ENCODE measurements around the gene CCDC88B.

Gene CCDC88B

GRCh38 chr11:64349025-64349387, 9.0 kb downstream of the CCDC88B start:
- Histone ChIP-seq H3K4me2 (ENCODE audit: low read depth, low read length, poor library complexity, severe bottlenecking) (no peak overlapping the region), H4K20me1 (ENCODE audit: insufficient read depth, low read length, poor library complexity, severe bottlenecking) (no peaks in the 10 kb centered on the region), H3K4me3 (ENCODE audit: low read length, poor library complexity, severe bottlenecking) (no peak overlapping the region)

GRCh38 chr11:64349404-64349803, 9.4 kb downstream of the CCDC88B start:
- no peak overlapping the region for H3K4me3 ChIP-seq (ENCODE audit: low read length, poor library complexity, severe bottlenecking)
- no peak overlapping the region for H3K9ac ChIP-seq (ENCODE audit: low read depth, low read length, poor library complexity, severe bottlenecking)
- no peaks in the 10 kb centered on the region for H3K79me2 ChIP-seq (ENCODE audit: insufficient read depth, low read length)
- H3K9me3 ChIP-seq (ENCODE audit: insufficient read depth, low read depth, low read length) = no peaks in the 10 kb centered on the region
- H2AFZ ChIP-seq (ENCODE audit: low read length) = no peak overlapping the region
- H3K4me2 ChIP-seq (ENCODE audit: low read depth, low read length, poor library complexity, severe bottlenecking) = no peak overlapping the region
- no peaks in the 10 kb centered on the region for H3K9me2 ChIP-seq (replicated peaks; ENCODE audit: low read depth, low read length)
- H3F3A ChIP-seq (ENCODE audit: low read depth) = no peaks in the 10 kb centered on the region
- TF ChIP-seq, protein P1, sequence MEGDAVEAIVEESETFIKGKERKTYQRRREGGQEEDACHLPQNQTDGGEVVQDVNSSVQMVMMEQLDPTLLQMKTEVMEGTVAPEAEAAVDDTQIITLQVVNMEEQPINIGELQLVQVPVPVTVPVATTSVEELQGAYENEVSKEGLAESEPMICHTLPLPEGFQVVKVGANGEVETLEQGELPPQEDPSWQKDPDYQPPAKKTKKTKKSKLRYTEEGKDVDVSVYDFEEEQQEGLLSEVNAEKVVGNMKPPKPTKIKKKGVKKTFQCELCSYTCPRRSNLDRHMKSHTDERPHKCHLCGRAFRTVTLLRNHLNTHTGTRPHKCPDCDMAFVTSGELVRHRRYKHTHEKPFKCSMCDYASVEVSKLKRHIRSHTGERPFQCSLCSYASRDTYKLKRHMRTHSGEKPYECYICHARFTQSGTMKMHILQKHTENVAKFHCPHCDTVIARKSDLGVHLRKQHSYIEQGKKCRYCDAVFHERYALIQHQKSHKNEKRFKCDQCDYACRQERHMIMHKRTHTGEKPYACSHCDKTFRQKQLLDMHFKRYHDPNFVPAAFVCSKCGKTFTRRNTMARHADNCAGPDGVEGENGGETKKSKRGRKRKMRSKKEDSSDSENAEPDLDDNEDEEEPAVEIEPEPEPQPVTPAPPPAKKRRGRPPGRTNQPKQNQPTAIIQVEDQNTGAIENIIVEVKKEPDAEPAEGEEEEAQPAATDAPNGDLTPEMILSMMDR (conservative IDR thresholded peaks at IDR 0.05; ENCODE audit: low read length) = no peak
- no peak for TF ChIP-seq EZH2phosphoT487 (IDR thresholded peaks at IDR 0.05; ENCODE audit: borderline replicate concordance)
- H3K4me1 ChIP-seq (ENCODE audit: insufficient read depth, low read length, poor library complexity, severe bottlenecking) = peaks cover 9% of the 10 kb centered on the region
- H4K20me1 ChIP-seq (ENCODE audit: insufficient read depth, low read length, poor library complexity, severe bottlenecking) = no peaks in the 10 kb centered on the region
- H3K36me3 ChIP-seq (ENCODE audit: insufficient read depth, low read length) = no peaks in the 10 kb centered on the region; the same call in 1 of the 2 replicates
- no peaks in the 10 kb centered on the region for H3K27me3 ChIP-seq (ENCODE audit: insufficient read depth, low read length, poor library complexity, severe bottlenecking)

More at GRCh38 chr11:64349025-64349387, 9.0 kb downstream of the CCDC88B start:
- Histone ChIP-seq H3F3A (ENCODE audit: low read depth) (no peaks in the 10 kb centered on the region), H3K9ac (ENCODE audit: low read depth, low read length, poor library complexity, severe bottlenecking) (no peak overlapping the region), H3K36me3 (ENCODE audit: insufficient read depth, low read length) (no peaks in the 10 kb centered on the region; the same call in 1 of the 2 replicates), H2AFZ (ENCODE audit: low read length) (no peak overlapping the region), H3K9me3 (ENCODE audit: insufficient read depth, low read depth, low read length) (no peaks in the 10 kb centered on the region), H3K4me1 (ENCODE audit: insufficient read depth, low read length, poor library complexity, severe bottlenecking) (peaks cover 9% of the 10 kb centered on the region), H3K79me2 (ENCODE audit: insufficient read depth, low read length) (no peaks in the 10 kb centered on the region), H3K27me3 (ENCODE audit: insufficient read depth, low read length, poor library complexity, severe bottlenecking) (no peaks in the 10 kb centered on the region), H3K9me2 (replicated peaks; ENCODE audit: low read depth, low read length) (no peaks in the 10 kb centered on the region)
- no peak for TF ChIP-seq EZH2phosphoT487 (IDR thresholded peaks at IDR 0.05; ENCODE audit: borderline replicate concordance)
- TF ChIP-seq, protein P1 (conservative IDR thresholded peaks at IDR 0.05; ENCODE audit: low read length) = no peak

GRCh38 chr11:64351136-64351631, 11.2 kb downstream of the CCDC88B start:
- Histone ChIP-seq H3F3A (ENCODE audit: low read depth) (no peaks in the 10 kb centered on the region), H4K20me1 (ENCODE audit: insufficient read depth, low read length, poor library complexity, severe bottlenecking) (no peaks in the 10 kb centered on the region), H3K4me1 (ENCODE audit: insufficient read depth, low read length, poor library complexity, severe bottlenecking) (peaks cover 9% of the 10 kb centered on the region), H3K9me2 (replicated peaks; ENCODE audit: low read depth, low read length) (no peaks in the 10 kb centered on the region), H3K27me3 (ENCODE audit: insufficient read depth, low read length, poor library complexity, severe bottlenecking) (no peaks in the 10 kb centered on the region), H3K79me2 (ENCODE audit: insufficient read depth, low read length) (no peaks in the 10 kb centered on the region), H3K4me3 (ENCODE audit: low read length, poor library complexity, severe bottlenecking) (no peak overlapping the region), H3K36me3 (ENCODE audit: insufficient read depth, low read length) (no peaks in the 10 kb centered on the region), H2AFZ (ENCODE audit: low read length) (no peak overlapping the region), H3K4me2 (ENCODE audit: low read depth, low read length, poor library complexity, severe bottlenecking) (no peak overlapping the region), H3K9me3 (ENCODE audit: insufficient read depth, low read depth, low read length) (no peaks in the 10 kb centered on the region), H3K9ac (ENCODE audit: low read depth, low read length, poor library complexity, severe bottlenecking) (no peak overlapping the region)
- TF ChIP-seq EZH2phosphoT487 (IDR thresholded peaks at IDR 0.05; ENCODE audit: borderline replicate concordance) = no peak
- TF ChIP-seq, protein P1 (conservative IDR thresholded peaks at IDR 0.05; ENCODE audit: low read length) = no peak
